ENCODE measurements around the gene BRAP.
"Not testable (repeated sequence)": the region's sequence is repeated elsewhere in the genome, so short reads cannot be mapped to it uniquely, and the experiment has no call there.

Gene BRAP

DNA sequence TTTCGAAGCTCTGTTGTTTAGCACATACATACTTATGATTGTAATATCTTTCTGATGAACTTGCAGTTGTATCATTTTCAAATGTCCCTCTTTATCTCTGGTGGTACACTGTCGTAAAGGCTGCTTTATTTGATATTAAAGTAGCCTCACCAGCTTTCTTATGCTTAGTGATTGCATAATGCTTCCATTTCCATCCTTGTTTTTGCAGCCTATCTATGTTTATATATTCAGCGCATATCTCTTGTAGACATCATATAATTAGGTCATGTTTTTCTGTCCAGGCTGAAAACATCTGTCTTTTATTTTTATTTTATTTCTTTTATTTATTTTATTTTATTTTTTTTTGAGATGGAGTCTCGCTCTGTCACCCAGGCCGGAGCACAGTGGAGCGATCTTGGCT, 34.7 kb upstream of the BRAP start:
- H3K4me3 ChIP-seq (ENCODE audit: low read depth, low read length): no peak overlapping the region

DNA sequence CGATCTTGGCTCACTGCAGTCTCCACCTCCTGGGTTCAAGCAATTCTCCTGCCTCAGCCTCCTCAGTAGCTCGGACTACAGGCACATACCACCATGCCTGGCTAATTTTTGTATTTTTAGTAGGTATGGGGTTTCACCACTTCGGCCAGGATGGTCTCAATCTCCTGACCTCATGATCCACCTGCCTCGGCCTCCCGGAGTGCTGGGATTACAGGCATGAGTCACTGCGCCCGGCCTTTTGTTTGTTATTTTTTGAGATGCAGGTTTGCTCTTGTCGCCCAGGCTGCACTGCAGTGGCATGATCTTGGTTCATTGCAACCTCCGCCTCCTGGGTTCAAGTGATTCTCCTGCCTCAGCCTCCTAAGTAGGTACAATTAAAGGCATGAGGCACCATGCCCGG, 33.6 kb upstream of the BRAP start:
- not testable (repeated sequence) for H3K27me3 ChIP-seq, H3K9me3 ChIP-seq
- H3K36me3 ChIP-seq: peaks cover 33% of the 10 kb centered on the region

More for the DNA sequence above, 34.7 kb upstream of the BRAP start:
- TF ChIP-seq, protein P1, sequence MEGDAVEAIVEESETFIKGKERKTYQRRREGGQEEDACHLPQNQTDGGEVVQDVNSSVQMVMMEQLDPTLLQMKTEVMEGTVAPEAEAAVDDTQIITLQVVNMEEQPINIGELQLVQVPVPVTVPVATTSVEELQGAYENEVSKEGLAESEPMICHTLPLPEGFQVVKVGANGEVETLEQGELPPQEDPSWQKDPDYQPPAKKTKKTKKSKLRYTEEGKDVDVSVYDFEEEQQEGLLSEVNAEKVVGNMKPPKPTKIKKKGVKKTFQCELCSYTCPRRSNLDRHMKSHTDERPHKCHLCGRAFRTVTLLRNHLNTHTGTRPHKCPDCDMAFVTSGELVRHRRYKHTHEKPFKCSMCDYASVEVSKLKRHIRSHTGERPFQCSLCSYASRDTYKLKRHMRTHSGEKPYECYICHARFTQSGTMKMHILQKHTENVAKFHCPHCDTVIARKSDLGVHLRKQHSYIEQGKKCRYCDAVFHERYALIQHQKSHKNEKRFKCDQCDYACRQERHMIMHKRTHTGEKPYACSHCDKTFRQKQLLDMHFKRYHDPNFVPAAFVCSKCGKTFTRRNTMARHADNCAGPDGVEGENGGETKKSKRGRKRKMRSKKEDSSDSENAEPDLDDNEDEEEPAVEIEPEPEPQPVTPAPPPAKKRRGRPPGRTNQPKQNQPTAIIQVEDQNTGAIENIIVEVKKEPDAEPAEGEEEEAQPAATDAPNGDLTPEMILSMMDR (IDR thresholded peaks at IDR 0.05; ENCODE audit: low read depth, low read length): no peak
- Histone ChIP-seq H3K36me3 (peaks cover 29% of the 10 kb centered on the region), H3K9me3 (no peaks in the 10 kb centered on the region), H3K4me1 (no peaks in the 10 kb centered on the region), H3K27me3 (no peaks in the 10 kb centered on the region)
- no peak for DNase-seq

DNA sequence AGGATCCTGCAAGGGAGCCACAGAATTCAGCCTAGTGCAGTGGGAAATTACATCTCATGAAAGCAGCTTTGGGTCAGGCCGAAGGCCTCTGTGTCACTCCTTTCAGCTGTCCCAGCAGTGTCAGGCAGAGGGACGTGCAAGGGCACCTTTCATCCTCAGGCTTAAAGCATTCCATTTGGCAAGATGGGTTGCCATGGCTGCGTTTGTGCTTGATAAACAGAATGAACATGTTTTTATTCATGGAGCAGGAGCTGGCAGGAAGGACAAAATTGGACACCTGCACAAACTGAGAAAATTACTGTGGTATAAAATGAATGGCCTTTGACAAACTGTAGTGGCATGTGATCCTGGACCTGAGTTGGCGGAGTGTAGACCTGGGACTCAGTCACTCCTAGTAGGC, 29.5 kb upstream of the BRAP start:
- H3K27me3 ChIP-seq: no peaks in the 10 kb centered on the region
- no peak overlapping the region for H3K4me3 ChIP-seq (ENCODE audit: low read depth, low read length)
- TF ChIP-seq, protein P1 (IDR thresholded peaks at IDR 0.05; ENCODE audit: low read depth, low read length): no peak
- no peak for DNase-seq
- H3K9me3 ChIP-seq: no peaks in the 10 kb centered on the region
- peaks cover 36% of the 10 kb centered on the region for H3K36me3 ChIP-seq
- H3K4me1 ChIP-seq: no peaks in the 10 kb centered on the region

More for the DNA sequence above, 33.6 kb upstream of the BRAP start:
- not testable (repeated sequence) for H3K4me3 ChIP-seq (ENCODE audit: low read depth, low read length); H3K4me1 ChIP-seq; DNase-seq

DNA sequence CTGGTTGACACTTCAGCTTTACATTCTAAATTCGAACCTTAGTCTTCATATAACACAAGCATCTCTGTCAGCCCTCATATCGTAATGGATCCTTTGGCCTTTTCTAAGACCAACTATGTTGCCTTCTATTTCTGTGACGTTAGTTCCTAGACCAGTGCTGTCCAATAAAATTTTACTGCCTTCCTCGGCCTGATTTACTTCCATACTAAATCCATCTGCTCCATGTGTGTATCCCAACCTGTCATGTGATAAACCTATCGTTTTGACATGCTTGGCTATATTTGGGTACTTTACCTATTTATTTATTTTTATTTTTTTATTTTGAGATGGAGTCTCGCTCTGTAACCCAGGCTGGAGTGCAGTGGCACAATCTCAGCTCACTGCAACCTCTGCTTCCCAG, 20.4 kb upstream of the BRAP start:
- H3K27me3 ChIP-seq: no peaks in the 10 kb centered on the region
- TF ChIP-seq, protein P1 (IDR thresholded peaks at IDR 0.05; ENCODE audit: low read depth, low read length): no peak
- no peak overlapping the region for H3K4me3 ChIP-seq (ENCODE audit: low read depth, low read length)
- peaks cover 20% of the 10 kb centered on the region for H3K36me3 ChIP-seq
- no peaks in the 10 kb centered on the region for H3K9me3 ChIP-seq
- H3K4me1 ChIP-seq: no peaks in the 10 kb centered on the region
- no peak for DNase-seq

DNA sequence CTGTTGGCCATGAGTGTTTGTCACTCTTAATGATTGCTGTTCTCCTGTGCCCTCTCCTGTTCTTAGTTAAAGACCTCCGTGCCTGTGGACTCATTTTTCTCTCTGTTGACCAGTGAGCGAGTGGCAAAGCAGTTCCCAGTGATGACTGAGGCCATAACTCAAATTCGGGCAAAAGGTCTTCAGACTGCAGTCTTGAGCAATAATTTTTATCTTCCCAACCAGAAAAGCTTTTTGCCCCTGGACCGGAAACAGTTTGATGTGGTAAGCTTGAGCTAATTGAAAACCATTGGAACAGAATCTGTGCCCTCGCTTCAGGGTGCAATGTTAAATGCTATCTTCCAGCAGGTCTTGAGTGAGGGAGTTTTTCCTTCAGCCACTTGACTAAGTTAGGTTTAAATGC, 19.9 kb upstream of the BRAP start:
- H3K27me3 ChIP-seq: no peaks in the 10 kb centered on the region
- no peaks in the 10 kb centered on the region for H3K4me1 ChIP-seq
- TF ChIP-seq, protein P1 (IDR thresholded peaks at IDR 0.05; ENCODE audit: low read depth, low read length): no peak
- peaks cover 21% of the 10 kb centered on the region for H3K36me3 ChIP-seq
- no peak overlapping the region for H3K4me3 ChIP-seq (ENCODE audit: low read depth, low read length)
- no peak for DNase-seq
- no peaks in the 10 kb centered on the region for H3K9me3 ChIP-seq

DNA sequence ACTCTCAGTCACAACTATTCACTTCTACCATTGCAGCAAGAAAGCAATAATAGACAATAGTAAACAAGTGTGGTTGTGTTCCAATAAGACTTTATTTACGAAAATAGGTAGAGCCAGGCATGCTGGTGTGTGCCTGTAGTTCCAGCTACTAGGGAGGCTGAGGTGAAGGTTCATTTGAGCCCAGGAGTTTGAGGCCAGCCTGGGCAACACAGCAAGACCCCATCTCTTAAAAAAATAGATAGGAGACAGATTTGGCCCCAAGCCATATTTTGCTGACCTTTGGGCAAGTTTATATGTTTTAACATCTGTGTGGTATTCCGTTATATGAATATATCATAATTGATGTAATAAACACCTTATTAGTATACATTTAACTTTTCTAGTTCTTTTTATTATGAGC, 14.2 kb upstream of the BRAP start:
- Histone ChIP-seq H3K4me1 (no peaks in the 10 kb centered on the region), H3K9me3 (no peaks in the 10 kb centered on the region), H3K27me3 (no peaks in the 10 kb centered on the region), H3K4me3 (ENCODE audit: low read depth, low read length) (no peak overlapping the region), H3K36me3 (peaks cover 33% of the 10 kb centered on the region)
- no peak for DNase-seq
- TF ChIP-seq, protein P1 (IDR thresholded peaks at IDR 0.05; ENCODE audit: low read depth, low read length): no peak

DNA sequence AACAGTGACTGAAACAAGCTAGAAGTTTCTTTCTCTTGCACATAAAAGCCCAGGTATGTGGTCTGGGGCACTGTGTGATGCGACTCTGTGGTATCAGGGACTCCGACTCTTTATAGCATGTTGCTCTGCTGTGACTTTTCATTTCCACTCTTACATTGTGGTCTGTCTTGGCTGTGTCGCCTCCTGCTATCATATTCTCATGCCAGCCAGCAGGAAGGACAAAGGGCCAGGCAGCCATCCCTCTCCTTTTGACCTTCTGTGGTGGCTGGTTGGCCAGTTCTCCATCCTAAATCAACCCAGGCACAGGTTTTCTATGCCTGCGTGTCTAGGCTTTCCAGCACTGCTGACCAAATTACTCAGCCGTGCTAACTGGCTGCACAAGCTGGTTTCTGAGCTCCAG, 8.1 kb upstream of the BRAP start:
- TF ChIP-seq, protein P1 (IDR thresholded peaks at IDR 0.05; ENCODE audit: low read depth, low read length): no peak
- Histone ChIP-seq H3K27me3 (no peaks in the 10 kb centered on the region), H3K9me3 (no peaks in the 10 kb centered on the region), H3K36me3 (peaks cover 25% of the 10 kb centered on the region), H3K4me3 (ENCODE audit: low read depth, low read length) (no peak overlapping the region), H3K4me1 (no peaks in the 10 kb centered on the region)
- no peak for DNase-seq
